Mesothelial cell of epicardium (in vitro differentiated cells): ENCODE measurements around the gene CCN6. TPM values are rescaled to one million over a fixed set of nuclear protein-coding genes. Genes with fewer than 3 reads are reported as not detected.

Experiments used
- DNase-seq, 2 experiments: peaks; one replicate each; pipeline ENCODE4 v3.0.0; 2021; ENCODE audit warnings: low spot score in 2 of 2; ENCODE audit not compliant: unreplicated experiment in 2 of 2
- H3K27ac Mint-ChIP-seq: 2 replicates; pipeline ENCODE4 v1.8.0; 2021; ENCODE audit warnings: mixed read lengths
- H3K27me3 Mint-ChIP-seq: 2 replicates; pipeline ENCODE4 v1.8.0; 2021; ENCODE audit warnings: low read depth, mixed read lengths
- H3K36me3 Mint-ChIP-seq: 2 replicates; pipeline ENCODE4 v1.8.0; 2021; ENCODE audit warnings: mixed read lengths
- H3K4me1 Mint-ChIP-seq: 2 replicates; pipeline ENCODE4 v1.8.0; 2021; ENCODE audit warnings: mixed read lengths
- H3K4me3 Mint-ChIP-seq: 2 replicates; pipeline ENCODE4 v1.8.0; 2021; ENCODE audit warnings: mild to moderate bottlenecking, moderate library complexity, mixed read lengths
- H3K9me3 Mint-ChIP-seq: 2 replicates; pipeline ENCODE4 v1.8.0; 2021; ENCODE audit warnings: mixed read lengths
- total RNA-seq: library from RNA; stranded (reverse); gene quantifications from 3 replicates; pipeline ENCODE4 v1.2.1, GENCODE V29; 2021
- TF ChIP-seq, protein P1 (sequence below): fragments of 200-600 bp; sonication (generic); IDR thresholded peaks from one replicate; pipeline ENCODE4 v1.5.0; 2021; ENCODE audit warnings: antibody characterized with exemption; ENCODE audit not compliant: unreplicated experiment

CCN6 gene
- total RNA-seq, 1 donor from 2014 or later = not detected

DNA sequence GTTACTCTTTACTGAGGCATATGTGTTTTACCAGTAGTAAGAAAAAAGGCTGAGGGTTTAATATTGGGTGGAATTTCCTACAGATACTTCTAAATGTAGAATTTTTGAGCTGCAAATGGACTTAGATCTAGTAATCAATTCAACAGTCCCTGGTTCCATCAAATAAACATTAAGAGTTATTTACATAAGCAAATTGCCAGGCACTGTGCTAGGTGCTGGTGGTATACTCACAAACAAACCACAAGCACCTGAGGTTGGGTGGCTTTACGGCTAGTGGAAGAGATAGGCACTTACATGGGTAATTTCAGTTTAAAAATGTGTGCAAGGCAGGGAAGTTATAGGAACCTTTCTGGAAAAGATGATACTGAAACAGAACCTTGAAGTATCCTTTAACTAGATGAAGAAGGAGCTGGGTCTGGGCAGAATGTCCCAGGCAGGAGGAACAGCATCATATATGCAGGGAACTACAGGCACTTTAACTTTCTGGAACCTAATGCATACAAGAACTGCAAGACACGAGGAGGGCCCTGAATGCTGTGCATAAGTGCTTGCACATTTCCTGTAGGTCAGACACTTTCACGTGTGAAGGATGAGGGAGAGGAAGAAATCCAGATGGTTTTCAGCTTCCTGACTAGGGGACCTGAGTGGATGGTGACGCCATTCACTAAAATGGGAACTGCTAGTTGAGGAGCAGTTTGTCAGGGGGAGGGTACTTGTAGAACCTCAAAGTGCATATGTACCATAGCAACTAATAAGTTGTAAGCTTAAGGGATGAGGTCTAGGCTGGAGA is 4.5 kb downstream of the CCN6 start:
- H3K36me3 Mint-ChIP-seq = no peaks in the 10 kb centered on the region
- TF ChIP-seq, protein P1, sequence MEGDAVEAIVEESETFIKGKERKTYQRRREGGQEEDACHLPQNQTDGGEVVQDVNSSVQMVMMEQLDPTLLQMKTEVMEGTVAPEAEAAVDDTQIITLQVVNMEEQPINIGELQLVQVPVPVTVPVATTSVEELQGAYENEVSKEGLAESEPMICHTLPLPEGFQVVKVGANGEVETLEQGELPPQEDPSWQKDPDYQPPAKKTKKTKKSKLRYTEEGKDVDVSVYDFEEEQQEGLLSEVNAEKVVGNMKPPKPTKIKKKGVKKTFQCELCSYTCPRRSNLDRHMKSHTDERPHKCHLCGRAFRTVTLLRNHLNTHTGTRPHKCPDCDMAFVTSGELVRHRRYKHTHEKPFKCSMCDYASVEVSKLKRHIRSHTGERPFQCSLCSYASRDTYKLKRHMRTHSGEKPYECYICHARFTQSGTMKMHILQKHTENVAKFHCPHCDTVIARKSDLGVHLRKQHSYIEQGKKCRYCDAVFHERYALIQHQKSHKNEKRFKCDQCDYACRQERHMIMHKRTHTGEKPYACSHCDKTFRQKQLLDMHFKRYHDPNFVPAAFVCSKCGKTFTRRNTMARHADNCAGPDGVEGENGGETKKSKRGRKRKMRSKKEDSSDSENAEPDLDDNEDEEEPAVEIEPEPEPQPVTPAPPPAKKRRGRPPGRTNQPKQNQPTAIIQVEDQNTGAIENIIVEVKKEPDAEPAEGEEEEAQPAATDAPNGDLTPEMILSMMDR = no peak
- no peak overlapping the region for H3K4me3 Mint-ChIP-seq
- no peaks in the 10 kb centered on the region for H3K9me3 Mint-ChIP-seq
- no peak overlapping the region for H3K27ac Mint-ChIP-seq
- DNase-seq = no peak
- H3K4me1 Mint-ChIP-seq = peaks cover 6% of the 10 kb centered on the region
- no peaks in the 10 kb centered on the region for H3K27me3 Mint-ChIP-seq

DNA sequence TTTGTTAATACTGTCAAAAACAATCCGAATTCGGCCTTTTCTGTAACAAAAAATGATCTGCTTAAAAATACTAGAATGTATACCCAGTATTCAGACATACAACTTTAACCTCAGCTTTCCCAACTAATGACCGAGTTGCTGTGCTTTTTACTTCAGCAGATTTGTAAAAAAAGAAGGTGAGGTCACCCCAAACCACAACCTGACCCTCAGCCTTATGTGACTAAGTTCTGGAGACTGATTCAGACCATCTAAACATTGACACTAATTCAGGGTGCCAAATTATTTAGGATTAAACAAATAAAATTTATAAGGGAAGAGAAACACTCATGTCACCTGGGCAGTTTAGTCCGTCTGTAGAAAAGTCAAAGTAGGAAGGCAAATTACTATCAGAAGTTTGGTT is 7.7 kb downstream of the CCN6 start:
- H3K9me3 Mint-ChIP-seq = no peaks in the 10 kb centered on the region
- TF ChIP-seq, protein P1 = no peak
- H3K4me1 Mint-ChIP-seq = peaks cover 5% of the 10 kb centered on the region
- H3K27ac Mint-ChIP-seq = no peak overlapping the region
- no peaks in the 10 kb centered on the region for H3K27me3 Mint-ChIP-seq
- no peaks in the 10 kb centered on the region for H3K36me3 Mint-ChIP-seq
- DNase-seq = no peak
- no peak overlapping the region for H3K4me3 Mint-ChIP-seq

DNA sequence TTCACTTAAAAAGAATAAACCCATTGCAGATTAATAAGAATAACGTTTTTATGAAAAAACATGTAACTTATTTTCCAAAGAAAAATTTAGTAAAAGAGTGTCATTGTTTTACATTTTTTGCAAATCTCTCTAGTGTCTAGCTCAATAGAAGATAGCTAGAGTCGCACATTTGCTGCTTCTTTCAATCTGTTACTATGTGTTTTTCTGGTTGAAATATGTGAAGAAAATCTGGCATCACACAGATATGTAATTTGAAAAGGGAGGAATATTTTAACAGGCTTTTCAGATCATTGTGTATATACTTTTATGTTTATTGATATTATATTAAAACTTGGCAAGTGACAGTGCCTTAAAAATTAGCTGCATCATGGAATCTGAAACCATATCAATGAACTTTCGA is 9.1 kb downstream of the CCN6 start:
- no peak for DNase-seq
- Mint-ChIP-seq H3K9me3 (no peaks in the 10 kb centered on the region), H3K27me3 (no peaks in the 10 kb centered on the region), H3K4me1 (peaks cover 9% of the 10 kb centered on the region), H3K27ac (no peak overlapping the region), H3K36me3 (no peaks in the 10 kb centered on the region), H3K4me3 (no peak overlapping the region)
- TF ChIP-seq, protein P1 = no peak

DNA sequence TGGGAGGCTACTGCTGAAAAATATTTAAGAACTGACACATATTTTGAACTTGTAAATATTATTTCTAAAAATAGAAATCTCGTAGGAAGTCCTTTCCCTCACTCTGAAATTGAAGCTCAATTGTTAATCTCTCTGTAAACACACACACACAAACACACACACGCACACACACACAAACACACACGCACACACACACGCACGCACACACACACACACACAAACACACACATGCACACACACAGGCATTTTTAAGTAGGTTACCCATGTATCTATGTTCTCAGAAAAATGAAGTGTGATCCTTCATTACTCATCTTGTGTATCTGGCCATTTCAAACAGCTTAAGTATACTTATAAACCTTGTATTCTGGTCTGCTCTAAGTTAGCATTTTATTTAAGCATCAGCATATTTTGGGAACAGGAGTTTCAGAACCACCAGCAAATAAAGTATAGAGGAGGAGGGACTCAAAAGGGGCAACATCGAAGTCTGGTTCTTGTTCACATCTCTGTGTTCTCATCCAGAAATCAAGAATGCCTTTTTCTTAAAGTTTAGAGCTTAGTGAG is 11.6 kb downstream of the CCN6 start:
- Mint-ChIP-seq H3K4me3 (no peak overlapping the region), H3K27me3 (no peaks in the 10 kb centered on the region)

DNA sequence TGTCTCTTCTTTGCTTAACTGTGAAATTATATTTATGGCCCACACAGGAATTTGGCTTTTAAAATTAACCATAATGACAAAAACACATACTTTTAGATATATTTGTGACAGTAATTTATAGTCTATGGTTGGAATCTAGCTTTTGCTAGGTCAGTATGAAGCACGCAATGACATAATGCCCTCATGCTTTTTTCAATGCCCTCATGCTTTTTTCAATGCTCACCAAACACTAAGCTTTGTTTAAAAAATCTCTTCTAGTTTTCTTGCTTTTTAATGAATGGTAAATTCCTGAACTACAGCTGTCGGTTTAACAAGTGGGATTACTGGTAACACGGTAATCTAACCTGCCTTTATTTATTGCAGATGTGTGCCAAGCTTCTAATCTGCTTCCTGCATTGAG is 12.7 kb downstream of the CCN6 start:
- TF ChIP-seq, protein P1 = no peak
- Mint-ChIP-seq H3K36me3 (peaks cover 3% of the 10 kb centered on the region), H3K27ac (no peak overlapping the region)

More for the DNA sequence above, 11.6 kb downstream of the CCN6 start:
- DNase-seq = no peak
- peaks cover 9% of the 10 kb centered on the region for H3K4me1 Mint-ChIP-seq
- TF ChIP-seq, protein P1 = no peak
- H3K9me3 Mint-ChIP-seq = no peaks in the 10 kb centered on the region
- peaks cover 2% of the 10 kb centered on the region for H3K36me3 Mint-ChIP-seq
- H3K27ac Mint-ChIP-seq = no peak overlapping the region

More for the DNA sequence above, 12.7 kb downstream of the CCN6 start:
- Mint-ChIP-seq H3K9me3 (no peaks in the 10 kb centered on the region), H3K4me1 (peaks cover 9% of the 10 kb centered on the region), H3K4me3 (no peak overlapping the region), H3K27me3 (no peaks in the 10 kb centered on the region)
- DNase-seq = no peak
